Calu3 (cell line): Measurements from ENCODE around the gene BCAS1. TPM values are rescaled to one million over a fixed set of nuclear protein-coding genes. Genes with fewer than 3 reads are reported as not detected.

Experiments used
- BruUV-seq: library from RNA; stranded (reverse); fragments of 400-500 nt; replicated peaks from 2 replicates; lab custom pipeline; 2021; lab: Mats Ljungman, UMichigan
- CTCF ChIA-PET: fragments of 300-600 bp; sonication (Branson Sonifier 250); formaldehyde crosslinking; loops from one replicate; lab custom pipeline; 2022; ENCODE audit warnings: antibody characterized with exemption; lab: Charles Lee
- DNase-seq: peaks from one replicate; pipeline ENCODE4 v3.0.0; 2022
- H3K27ac Mint-ChIP-seq: one replicate; pipeline ENCODE4 v1.8.0; 2022; ENCODE audit warnings: mixed read lengths; ENCODE audit not compliant: unreplicated experiment
- H3K27me3 Mint-ChIP-seq: one replicate; pipeline ENCODE4 v1.8.0; 2022; ENCODE audit warnings: mixed read lengths; ENCODE audit not compliant: unreplicated experiment
- H3K36me3 Mint-ChIP-seq: one replicate; pipeline ENCODE4 v1.8.0; 2022; ENCODE audit warnings: mild to moderate bottlenecking, moderate library complexity, mixed read lengths; ENCODE audit not compliant: insufficient read depth, unreplicated experiment
- H3K4me1 Mint-ChIP-seq: one replicate; pipeline ENCODE4 v1.8.0; 2022; ENCODE audit warnings: mild to moderate bottlenecking, low read depth, mixed read lengths; ENCODE audit not compliant: unreplicated experiment
- H3K4me3 Mint-ChIP-seq: one replicate; pipeline ENCODE4 v1.8.0; 2022; ENCODE audit warnings: mild to moderate bottlenecking, low read depth, moderate library complexity, mixed read lengths; ENCODE audit not compliant: unreplicated experiment
- H3K9me3 Mint-ChIP-seq: one replicate; pipeline ENCODE4 v1.8.0; 2022; ENCODE audit warnings: low read depth, mixed read lengths; ENCODE audit not compliant: unreplicated experiment
- CTCF ChIP-seq: fragments of 200-600 bp; IDR thresholded peaks from one replicate; pipeline ENCODE4 v1.8.0; 2022; ENCODE audit warnings: antibody characterized with exemption; ENCODE audit not compliant: unreplicated experiment
- intact Hi-C: fragments of 100-400 bp; cut with micrococcal nuclease; formaldehyde crosslinking; loops from one replicate; pipeline ENCODE4 v1.10.0; 2022; ENCODE audit not compliant: unreplicated experiment
- total RNA-seq: library from RNA; stranded (reverse); gene quantifications from 2 replicates; pipeline ENCODE4 v1.2.3, GENCODE V29; 2022

Gene BCAS1
- total RNA-seq, 1 experiment from 2014 or later: 11.1 TPM

GRCh38 chr20:54103067-54103761 lies 32.8 kb upstream of the BCAS1 start:
- BruUV-seq: no TSS peak
- peak; percentile 99 for DNase-seq
- Mint-ChIP-seq H3K9me3 (peaks cover 2% of the 10 kb centered on the region), H3K4me1 (peaks cover 73% of the 10 kb centered on the region), H3K27ac (peak overlapping the region; percentile 75), H3K4me3 (no peak overlapping the region), H3K27me3 (no peaks in the 10 kb centered on the region), H3K36me3 (peaks cover 8% of the 10 kb centered on the region)
- peak; percentile 95 for TF ChIP-seq CTCF
- intact Hi-C loops: loop anchor here (1.0 to 10.0 kb wide), 2 partner anchors 29 to 242 kb away; no protein-coding TSS in a partner anchor
- CTCF ChIA-PET: interaction anchor here (0.6 to 2.9 kb wide), 18 partner anchors 9 to 546 kb away, joined by 3 to 15 read pairs (median 4); partner anchors contain the start of gene PFDN4

DNA sequence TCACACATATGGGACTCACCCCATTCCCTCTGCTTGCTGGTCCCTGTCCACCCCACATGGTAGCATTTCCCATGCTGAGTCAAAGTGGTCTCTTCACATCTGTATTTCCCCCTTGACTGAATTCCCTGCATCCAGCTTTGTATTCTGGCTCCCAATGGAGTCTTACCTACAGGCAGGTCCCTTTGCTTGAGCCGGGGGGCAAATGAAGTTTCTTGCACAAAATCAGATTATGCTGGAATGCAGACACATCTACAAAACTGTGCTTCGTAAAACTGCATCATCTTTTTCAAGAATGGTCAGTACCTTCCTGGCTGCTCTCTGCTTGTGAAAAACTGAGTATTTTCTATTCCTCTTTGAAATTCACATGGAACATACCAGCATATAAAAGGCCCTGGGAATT lies 32.1 kb upstream of the BCAS1 start:
- Mint-ChIP-seq H3K4me1 (peaks cover 73% of the 10 kb centered on the region), H3K27me3 (no peaks in the 10 kb centered on the region), H3K36me3 (peaks cover 3% of the 10 kb centered on the region), H3K27ac (no peak overlapping the region), H3K4me3 (no peak overlapping the region), H3K9me3 (peaks cover 2% of the 10 kb centered on the region)
- no TSS peak for BruUV-seq
- TF ChIP-seq CTCF: no peak
- CTCF ChIA-PET: interaction anchor here (0.8 to 2.9 kb wide), 10 partner anchors 13 to 106 kb away, joined by 3 to 10 read pairs (median 6); partner anchors contain the start of gene PFDN4
- intact Hi-C loops: loop anchor here (10.0 kb wide), 1 partner anchor 242 kb away; no protein-coding TSS in a partner anchor
- no peak for DNase-seq

DNA sequence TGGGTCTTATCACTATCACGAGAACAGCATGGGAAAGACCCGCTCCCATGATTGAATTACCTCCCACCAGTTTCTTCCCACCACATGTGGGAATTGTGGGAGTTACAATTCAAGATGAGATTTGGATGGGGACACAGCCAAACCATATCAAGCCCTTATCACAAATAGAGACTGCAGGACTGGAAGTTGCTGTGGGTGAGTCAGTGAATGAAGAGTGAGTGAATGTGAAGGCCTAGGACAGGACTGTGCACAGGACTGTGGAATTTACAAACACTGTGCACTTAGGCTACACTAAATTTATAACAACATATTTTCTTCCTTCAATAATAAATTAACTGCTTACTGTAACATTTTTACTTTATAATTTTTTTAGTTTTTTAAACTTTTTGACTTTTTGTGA lies 30.2 kb upstream of the BCAS1 start:
- DNase-seq: no peak
- H3K4me3 Mint-ChIP-seq: no peak overlapping the region
- H3K36me3 Mint-ChIP-seq: no peaks in the 10 kb centered on the region
- no peak for TF ChIP-seq CTCF
- CTCF ChIA-PET: interaction anchor here (1.0 kb wide), 1 partner anchor 95 kb away, joined by 5 read pairs; no protein-coding TSS in a partner anchor
- intact Hi-C loops: loop anchor here (10.0 kb wide), 1 partner anchor 244 kb away; no protein-coding TSS in a partner anchor
- H3K27ac Mint-ChIP-seq: peak overlapping the region; percentile 30
- H3K9me3 Mint-ChIP-seq: peaks cover 2% of the 10 kb centered on the region
- peaks cover 71% of the 10 kb centered on the region for H3K4me1 Mint-ChIP-seq
- no TSS peak for BruUV-seq
- H3K27me3 Mint-ChIP-seq: no peaks in the 10 kb centered on the region

DNA sequence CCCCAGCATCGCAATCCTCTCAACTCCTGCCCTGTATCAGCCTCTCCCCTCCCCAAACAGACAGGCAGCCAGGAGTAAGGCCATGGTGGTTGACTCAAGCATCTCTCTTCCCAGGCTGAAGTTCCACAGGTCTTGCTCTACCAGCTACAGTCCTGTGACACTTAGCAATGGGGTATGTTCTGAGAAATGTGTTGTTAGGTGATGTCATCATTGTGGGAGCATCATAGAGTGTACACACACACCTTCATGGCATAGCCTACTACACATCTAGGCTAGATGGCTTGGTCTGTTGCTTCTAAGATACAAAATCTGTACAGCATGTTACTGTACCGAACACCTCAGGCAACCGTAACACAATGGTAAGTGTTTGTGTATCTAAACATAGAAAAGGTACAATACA lies 29.5 kb upstream of the BCAS1 start:
- BruUV-seq: no TSS peak
- Mint-ChIP-seq H3K9me3 (peaks cover 2% of the 10 kb centered on the region), H3K4me1 (peaks cover 65% of the 10 kb centered on the region), H3K36me3 (no peaks in the 10 kb centered on the region), H3K4me3 (no peak overlapping the region), H3K27me3 (no peaks in the 10 kb centered on the region), H3K27ac (peak overlapping the region; percentile 30)
- TF ChIP-seq CTCF: no peak
- DNase-seq: no peak
- intact Hi-C loops: loop anchor here (10.0 kb wide), 1 partner anchor 245 kb away; no protein-coding TSS in a partner anchor
- CTCF ChIA-PET: interaction anchor here (0.6 to 1.0 kb wide), 3 partner anchors 32 to 257 kb away, joined by 3 to 4 read pairs (median 3); no protein-coding TSS in a partner anchor
